Activated CD8-positive, alpha-beta memory T cell treated with anti-CD3 and anti-CD28 coated beads, Interleukin-2, amount 10 ng/mL, durations not matched to agents 7 days and 5 days (primary cell): ENCODE data around the gene ANKRD23. TPM values are rescaled to one million over a fixed set of nuclear protein-coding genes. Genes with fewer than 3 reads are reported as not detected.

Source experiments
- ATAC-seq: fragments of 150-1000 bp; cut with Tn5 transposase; one replicate; pipeline ENCODE4 v1.10.0; 2021; ENCODE audit warnings: moderate library complexity
- CTCF ChIA-PET: fragments of 350-600 bp; sonication (Branson Sonifier 250); formaldehyde crosslinking; loops from one replicate; lab custom pipeline; 2021; ENCODE audit warnings: antibody characterized with exemption; lab: Charles Lee
- DNase-seq: peaks from one replicate; pipeline ENCODE4 v3.0.0-alpha.2; 2020
- H3K27ac Mint-ChIP-seq: one replicate; pipeline ENCODE4 v1.8.0; 2021; ENCODE audit warnings: mild to moderate bottlenecking, mixed read lengths
- H3K27me3 Mint-ChIP-seq: one replicate; pipeline ENCODE4 v1.8.0; 2021; ENCODE audit warnings: mixed read lengths
- H3K36me3 Mint-ChIP-seq: one replicate; pipeline ENCODE4 v1.8.0; 2021; ENCODE audit warnings: mild to moderate bottlenecking, mixed read lengths
- H3K4me1 Mint-ChIP-seq: one replicate; pipeline ENCODE4 v1.8.0; 2021; ENCODE audit warnings: mixed read lengths
- H3K4me3 Mint-ChIP-seq: one replicate; pipeline ENCODE4 v1.8.0; 2021; ENCODE audit warnings: mild to moderate bottlenecking, moderate library complexity, mixed read lengths
- H3K9me3 Mint-ChIP-seq: one replicate; pipeline ENCODE4 v1.8.0; 2022; ENCODE audit warnings: low read depth, mixed read lengths
- total RNA-seq, 2 experiments: library from RNA; stranded (reverse); gene quantifications; one replicate each; pipeline ENCODE4 v1.2.3, GENCODE V29; 2021

ANKRD23 gene
- total RNA-seq, 2 experiments from 2014 or later: 10.4 to 14.8 TPM

- CTCF ChIA-PET: interaction anchor here (0.8 to 1.7 kb wide), 4 partner anchors 12 to 47 kb away, joined by 3 to 4 read pairs (median 3); partner anchors contain the start of gene ANKRD39
- DNase-seq (no peak), ATAC-seq (no peak)
- H3K4me1 Mint-ChIP-seq: peaks cover 42% of the 10 kb centered on the region
- no peaks in the 10 kb centered on the region for H3K27me3 Mint-ChIP-seq
- no peak overlapping the region for H3K27ac Mint-ChIP-seq
- H3K36me3 Mint-ChIP-seq: peaks cover 8% of the 10 kb centered on the region
- H3K4me3 Mint-ChIP-seq: no peak overlapping the region
- no peaks in the 10 kb centered on the region for H3K9me3 Mint-ChIP-seq
Measured at GRCh38 chr2:96821113-96821675, 22.6 kb downstream of the ANKRD23 start.

GRCh38 chr2:96819876-96820511, 23.8 kb downstream of the ANKRD23 start:
- no peak for DNase-seq
- ATAC-seq: no peak
- peaks cover 47% of the 10 kb centered on the region for H3K4me1 Mint-ChIP-seq
- no peak overlapping the region for H3K27ac Mint-ChIP-seq
- no peaks in the 10 kb centered on the region for H3K27me3 Mint-ChIP-seq
- CTCF ChIA-PET: interaction anchor here (0.9 to 6.9 kb wide), 5 partner anchors 15 to 143 kb away, joined by 3 to 33 read pairs (median 4); partner anchors contain the start of gene ANKRD39
- peaks cover 6% of the 10 kb centered on the region for H3K36me3 Mint-ChIP-seq
- H3K4me3 Mint-ChIP-seq: no peak overlapping the region
- H3K9me3 Mint-ChIP-seq: no peaks in the 10 kb centered on the region

- DNase-seq (no peak), ATAC-seq (no peak)
- Mint-ChIP-seq H3K27ac (no peak overlapping the region), H3K4me1 (peaks cover 49% of the 10 kb centered on the region), H3K36me3 (peaks cover 6% of the 10 kb centered on the region), H3K9me3 (no peaks in the 10 kb centered on the region), H3K4me3 (no peak overlapping the region), H3K27me3 (no peaks in the 10 kb centered on the region)
- CTCF ChIA-PET: interaction anchor here (0.9 to 6.9 kb wide), 9 partner anchors 11 to 475 kb away, joined by 3 to 33 read pairs (median 4); partner anchors contain the start of gene ANKRD39
Measured at GRCh38 chr2:96819128-96819875, 24.5 kb downstream of the ANKRD23 start.

GRCh38 chr2:96817882-96818281, 25.9 kb downstream of the ANKRD23 start:
- DNase-seq: no peak
- H3K36me3 Mint-ChIP-seq: peaks cover 6% of the 10 kb centered on the region
- peak overlapping the region; percentile 81 for H3K4me3 Mint-ChIP-seq
- no peaks in the 10 kb centered on the region for H3K9me3 Mint-ChIP-seq
- H3K27me3 Mint-ChIP-seq: no peaks in the 10 kb centered on the region
- H3K27ac Mint-ChIP-seq: no peak overlapping the region
- CTCF ChIA-PET: interaction anchor here (0.6 to 6.9 kb wide), 12 partner anchors 9 to 473 kb away, joined by 3 to 33 read pairs (median 5); partner anchors contain the start of gene ANKRD39
- no peak for ATAC-seq
- peaks cover 49% of the 10 kb centered on the region for H3K4me1 Mint-ChIP-seq

- ATAC-seq (no peak), DNase-seq (no peak)
- Mint-ChIP-seq H3K9me3 (no peaks in the 10 kb centered on the region), H3K36me3 (peaks cover 6% of the 10 kb centered on the region), H3K27me3 (no peaks in the 10 kb centered on the region), H3K27ac (peak overlapping the region; percentile 38), H3K4me1 (peaks cover 49% of the 10 kb centered on the region), H3K4me3 (peak overlapping the region; percentile 81)
- CTCF ChIA-PET: interaction anchor here (0.7 to 6.9 kb wide), 13 partner anchors 8 to 295 kb away, joined by 3 to 33 read pairs (median 5); partner anchors contain the start of gene ANKRD39
Measured at GRCh38 chr2:96816836-96817702, 26.8 kb downstream of the ANKRD23 start.

GRCh38 chr2:96816127-96816835, 27.5 kb downstream of the ANKRD23 start, which contains the start of gene CNNM3:
TSS of gene CNNM3 (plus strand) at chr2:96816268. CDS start at chr2:96816278, 10 bp downstream.
- Mint-ChIP-seq H3K27me3 (no peaks in the 10 kb centered on the region), H3K36me3 (peaks cover 6% of the 10 kb centered on the region), H3K4me3 (peak within 1 kb of the TSS; percentile 84), H3K4me1 (peaks cover 47% of the 10 kb centered on the region), H3K9me3 (no peaks in the 10 kb centered on the region), H3K27ac (peak within 1 kb of the TSS; percentile 58)
- ATAC-seq: peak; percentile 94
- CTCF ChIA-PET: interaction anchor here (0.6 to 6.9 kb wide), 11 partner anchors 14 to 304 kb away, joined by 4 to 33 read pairs (median 5); partner anchors contain the start of gene ANKRD39
- DNase-seq: peak; percentile 96

- H3K36me3 Mint-ChIP-seq: peaks cover 6% of the 10 kb centered on the region
- peak overlapping the region; percentile 84 for H3K4me3 Mint-ChIP-seq
- no peaks in the 10 kb centered on the region for H3K9me3 Mint-ChIP-seq
- peaks cover 40% of the 10 kb centered on the region for H3K4me1 Mint-ChIP-seq
- CTCF ChIA-PET: interaction anchor here (0.6 to 6.9 kb wide), 12 partner anchors 9 to 303 kb away, joined by 3 to 33 read pairs (median 5); partner anchors contain the start of gene ANKRD39
- DNase-seq (no peak), ATAC-seq (peak; percentile 1)
- H3K27me3 Mint-ChIP-seq: no peaks in the 10 kb centered on the region
- peak overlapping the region; percentile 58 for H3K27ac Mint-ChIP-seq
Measured at GRCh38 chr2:96815326-96816126, 28.3 kb downstream of the ANKRD23 start.

GRCh38 chr2:96813656-96814055, 30.2 kb downstream of the ANKRD23 start:
- CTCF ChIA-PET: interaction anchor here (1.0 to 6.9 kb wide), 4 partner anchors 11 to 53 kb away, joined by 3 to 33 read pairs (median 4); partner anchors contain the start of gene ANKRD39
- peaks cover 22% of the 10 kb centered on the region for H3K4me1 Mint-ChIP-seq
- peaks cover 6% of the 10 kb centered on the region for H3K36me3 Mint-ChIP-seq
- no peak overlapping the region for H3K4me3 Mint-ChIP-seq
- DNase-seq (no peak), ATAC-seq (no peak)
- H3K9me3 Mint-ChIP-seq: no peaks in the 10 kb centered on the region
- H3K27me3 Mint-ChIP-seq: no peaks in the 10 kb centered on the region
- H3K27ac Mint-ChIP-seq: no peak overlapping the region

- Mint-ChIP-seq H3K27me3 (no peaks in the 10 kb centered on the region), H3K9me3 (no peaks in the 10 kb centered on the region), H3K36me3 (no peaks in the 10 kb centered on the region), H3K4me1 (peaks cover 10% of the 10 kb centered on the region), H3K4me3 (no peak overlapping the region), H3K27ac (no peak overlapping the region)
- ATAC-seq: no peak
- no peak for DNase-seq
- CTCF ChIA-PET: interaction anchor here (0.5 to 2.1 kb wide), 2 partner anchors 11 to 46 kb away, joined by 6 read pairs; partner anchors contain the start of gene ANKRD39
Measured at GRCh38 chr2:96811917-96812316, 31.9 kb downstream of the ANKRD23 start.

- CTCF ChIA-PET: interaction anchor here (1.4 to 1.7 kb wide), 2 partner anchors 10 to 12 kb away, joined by 4 to 6 read pairs; no protein-coding TSS in a partner anchor
- Mint-ChIP-seq H3K36me3 (peaks cover 3% of the 10 kb centered on the region), H3K9me3 (no peaks in the 10 kb centered on the region), H3K27ac (no peak overlapping the region), H3K4me3 (no peak overlapping the region), H3K4me1 (peaks cover 19% of the 10 kb centered on the region), H3K27me3 (no peaks in the 10 kb centered on the region)
- ATAC-seq: no peak
- DNase-seq: no peak
Measured at GRCh38 chr2:96810783-96811192, 33.0 kb downstream of the ANKRD23 start.
